Right lobe of liver (tissue), 4 donors: ENCODE results near the gene DDX3X.

Source experiments
- CTCF ChIP-seq, 4 donors: fragments of 200-600 bp in 3 of 4; fragments of 450-650 bp in 1 of 4; IDR thresholded peaks; one replicate each; pipeline versions ENCODE4 v1.5.1 to v1.8.0; 2016 to 2022; ENCODE audit warnings: antibody characterized with exemption in 4 of 4, mild to moderate bottlenecking in 2 of 4
- POLR2A ChIP-seq: fragments of 450-650 bp; IDR thresholded peaks from one replicate; pipeline ENCODE4 v1.6.1; 2017; ENCODE audit warnings: antibody characterized with exemption, mild to moderate bottlenecking
- donor health status: DM: no; HTN: no; CAD: no.
- donor health status: DM: no; HTN: no; CAD: no.
- donor health status: DM: no; HTN: yes; CAD: no.

- TF ChIP-seq CTCF (IDR thresholded peaks at IDR 0.05) (no peak), POLR2A (no peak)
These were observed 73.9 kb downstream of the DDX3X start for GRCh38 chrX:41407816-41408215.
